ENCODE data around the gene RAB40AL.

DNA sequence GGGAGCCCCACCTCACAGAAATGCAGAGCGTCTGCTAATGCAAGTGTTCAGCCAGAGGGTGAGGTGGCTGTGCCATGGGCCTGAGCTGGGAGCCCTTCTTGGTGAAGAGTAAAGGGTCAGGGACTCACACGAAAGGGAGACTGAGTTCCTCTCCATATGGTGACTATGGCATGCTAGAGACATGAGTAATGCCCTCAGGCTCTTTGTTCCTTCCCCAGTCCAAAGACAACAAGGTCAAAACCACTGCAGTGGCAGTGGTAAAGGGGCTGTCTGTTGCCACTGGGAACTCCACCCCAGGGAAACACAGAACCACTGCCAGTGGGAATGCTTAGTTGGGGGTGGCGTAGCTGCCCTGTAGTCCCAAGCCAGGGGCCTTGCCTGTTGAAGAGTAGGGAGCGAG is 22.4 kb downstream of the RAB40AL start:
- TF ChIP-seq, protein P1, sequence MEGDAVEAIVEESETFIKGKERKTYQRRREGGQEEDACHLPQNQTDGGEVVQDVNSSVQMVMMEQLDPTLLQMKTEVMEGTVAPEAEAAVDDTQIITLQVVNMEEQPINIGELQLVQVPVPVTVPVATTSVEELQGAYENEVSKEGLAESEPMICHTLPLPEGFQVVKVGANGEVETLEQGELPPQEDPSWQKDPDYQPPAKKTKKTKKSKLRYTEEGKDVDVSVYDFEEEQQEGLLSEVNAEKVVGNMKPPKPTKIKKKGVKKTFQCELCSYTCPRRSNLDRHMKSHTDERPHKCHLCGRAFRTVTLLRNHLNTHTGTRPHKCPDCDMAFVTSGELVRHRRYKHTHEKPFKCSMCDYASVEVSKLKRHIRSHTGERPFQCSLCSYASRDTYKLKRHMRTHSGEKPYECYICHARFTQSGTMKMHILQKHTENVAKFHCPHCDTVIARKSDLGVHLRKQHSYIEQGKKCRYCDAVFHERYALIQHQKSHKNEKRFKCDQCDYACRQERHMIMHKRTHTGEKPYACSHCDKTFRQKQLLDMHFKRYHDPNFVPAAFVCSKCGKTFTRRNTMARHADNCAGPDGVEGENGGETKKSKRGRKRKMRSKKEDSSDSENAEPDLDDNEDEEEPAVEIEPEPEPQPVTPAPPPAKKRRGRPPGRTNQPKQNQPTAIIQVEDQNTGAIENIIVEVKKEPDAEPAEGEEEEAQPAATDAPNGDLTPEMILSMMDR (IDR thresholded peaks at IDR 0.05; ENCODE audit: low read depth, low read length) = no peak
- TF ChIP-seq, protein P2, sequence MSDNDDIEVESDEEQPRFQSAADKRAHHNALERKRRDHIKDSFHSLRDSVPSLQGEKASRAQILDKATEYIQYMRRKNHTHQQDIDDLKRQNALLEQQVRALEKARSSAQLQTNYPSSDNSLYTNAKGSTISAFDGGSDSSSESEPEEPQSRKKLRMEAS (IDR thresholded peaks at IDR 0.05; ENCODE audit: low read depth, low read length) = no peak
- TF ChIP-seq POLR2A (IDR thresholded peaks at IDR 0.05; ENCODE audit: extremely low read depth, insufficient read length) (no peak), MYC (IDR thresholded peaks at IDR 0.05; ENCODE audit: low read depth, low read length) (no peak)

All from NB4 (cell line).